Adrenal gland (tissue), 5 donors: ENCODE data around the gene EHBP1L1.
A peak's percentile ranks its signal among the peaks of the same experiment; 100 is the strongest.

Experiments used
- POLR2A ChIP-seq, 2 donors: fragments of 450-650 bp; IDR thresholded peaks; one replicate each; pipeline ENCODE4 v1.6.1; 2017; ENCODE audit warnings: antibody characterized with exemption in 2 of 2, mild to moderate bottlenecking in 2 of 2, moderate library complexity in 1 of 2
- TF ChIP-seq, protein P1 (sequence below), 6 experiments: fragments of 450-650 bp in 4 of 6; fragments of 200-600 bp in 2 of 6; sonication (generic) in 1 of 6; IDR thresholded peaks; 1 replicate in 5 of 6; 2 replicates in 1 of 6; pipeline versions ENCODE4 v1.5.1 to v1.8.0; 2016 to 2021; ENCODE audit warnings: antibody characterized with exemption in 6 of 6, mild to moderate bottlenecking in 2 of 6, moderate library complexity in 1 of 6
- donor health status: DM: no; HTN: no; CAD: no.

DNA sequence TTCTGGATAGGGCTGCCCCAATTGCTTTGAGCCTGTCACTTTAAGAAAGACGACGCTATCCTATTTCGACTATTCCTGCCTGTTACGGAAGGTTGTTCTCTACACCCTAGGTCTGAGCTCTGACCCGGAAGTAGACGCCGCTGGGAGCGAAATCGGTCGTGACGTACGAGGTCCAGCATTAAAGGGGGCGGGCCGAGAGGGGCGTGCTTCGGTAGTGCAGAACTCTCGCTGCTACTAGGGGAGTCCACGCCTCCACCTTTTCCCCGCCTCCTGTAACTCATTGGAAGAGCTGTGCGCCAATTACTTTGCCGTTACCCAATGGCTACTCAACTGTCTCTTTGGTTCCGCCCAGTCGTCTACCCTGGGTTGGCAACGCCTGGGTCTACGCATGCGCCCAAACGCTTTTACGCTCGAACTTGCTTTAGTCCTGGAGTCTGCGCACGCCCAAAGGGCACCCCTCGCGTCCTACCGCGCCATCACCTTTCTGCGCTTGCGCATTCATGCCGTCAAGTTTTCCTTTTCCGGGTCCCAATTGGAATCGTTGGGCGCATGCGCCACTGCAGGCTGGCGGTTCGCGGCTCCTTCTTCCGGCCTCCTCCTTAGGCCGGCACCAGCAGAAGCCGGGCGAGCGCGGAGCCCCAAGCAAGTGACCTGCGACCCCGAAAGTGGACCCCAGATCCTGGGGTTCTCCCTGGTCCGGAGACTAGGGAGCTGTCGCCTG is 39.5 kb downstream of the EHBP1L1 start, which contains the start of gene PCNX3:
- TF ChIP-seq, protein P1, sequence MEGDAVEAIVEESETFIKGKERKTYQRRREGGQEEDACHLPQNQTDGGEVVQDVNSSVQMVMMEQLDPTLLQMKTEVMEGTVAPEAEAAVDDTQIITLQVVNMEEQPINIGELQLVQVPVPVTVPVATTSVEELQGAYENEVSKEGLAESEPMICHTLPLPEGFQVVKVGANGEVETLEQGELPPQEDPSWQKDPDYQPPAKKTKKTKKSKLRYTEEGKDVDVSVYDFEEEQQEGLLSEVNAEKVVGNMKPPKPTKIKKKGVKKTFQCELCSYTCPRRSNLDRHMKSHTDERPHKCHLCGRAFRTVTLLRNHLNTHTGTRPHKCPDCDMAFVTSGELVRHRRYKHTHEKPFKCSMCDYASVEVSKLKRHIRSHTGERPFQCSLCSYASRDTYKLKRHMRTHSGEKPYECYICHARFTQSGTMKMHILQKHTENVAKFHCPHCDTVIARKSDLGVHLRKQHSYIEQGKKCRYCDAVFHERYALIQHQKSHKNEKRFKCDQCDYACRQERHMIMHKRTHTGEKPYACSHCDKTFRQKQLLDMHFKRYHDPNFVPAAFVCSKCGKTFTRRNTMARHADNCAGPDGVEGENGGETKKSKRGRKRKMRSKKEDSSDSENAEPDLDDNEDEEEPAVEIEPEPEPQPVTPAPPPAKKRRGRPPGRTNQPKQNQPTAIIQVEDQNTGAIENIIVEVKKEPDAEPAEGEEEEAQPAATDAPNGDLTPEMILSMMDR (IDR thresholded peaks at IDR 0.05): no peak
- TF ChIP-seq POLR2A (IDR thresholded peaks at IDR 0.05): peak; percentile 10 to 68
